Measurements from ENCODE around the gene MSX2.

The MSX2 gene

GRCh38 chr5:174775081-174775480 lies 50.7 kb downstream of the MSX2 start:
- peak; percentile 20 for DNase-seq (ENCODE audit: low spot score)

GRCh38 chr5:174777111-174777510 lies 52.7 kb downstream of the MSX2 start:
- DNase-seq (ENCODE audit: low spot score): no peak

- DNase-seq (ENCODE audit: low spot score): peak; percentile 18
These were observed 53.2 kb downstream of the MSX2 start for GRCh38 chr5:174777583-174777982.

Measured in kidney tubule cell (primary cell).